Measurements from ENCODE around the gene ZNF808.

GRCh38 chr19:52516191-52516590 lies 11.3 kb upstream of the ZNF808 start:
- TF ChIP-seq LEF1 (IDR thresholded peaks at IDR 0.05; ENCODE audit: borderline replicate concordance) (no peak), PKNOX1 (IDR thresholded peaks at IDR 0.05) (no peak), FOXK2 (IDR thresholded peaks at IDR 0.05) (no peak), SUZ12 (IDR thresholded peaks at IDR 0.05) (no peak), FOXM1 (IDR thresholded peaks at IDR 0.05; ENCODE audit: borderline replicate concordance) (no peak), SP1 (IDR thresholded peaks at IDR 0.05) (no peak), BHLHE40 (IDR thresholded peaks at IDR 0.05; ENCODE audit: borderline replicate concordance) (no peak), ZNF384 (IDR thresholded peaks at IDR 0.05) (no peak), NFRKB (IDR thresholded peaks at IDR 0.05) (no peak)

Measured in HEK293T (cell line).